ENCODE results near the gene GUF1. TPM values are rescaled to one million over a fixed set of nuclear protein-coding genes. Genes with fewer than 3 reads are reported as not detected.
A peak's percentile ranks its signal among the peaks of the same experiment; 100 is the strongest.

GUF1 gene
- total RNA-seq, 1 donor from 2014 or later, result 24.7 TPM

DNA sequence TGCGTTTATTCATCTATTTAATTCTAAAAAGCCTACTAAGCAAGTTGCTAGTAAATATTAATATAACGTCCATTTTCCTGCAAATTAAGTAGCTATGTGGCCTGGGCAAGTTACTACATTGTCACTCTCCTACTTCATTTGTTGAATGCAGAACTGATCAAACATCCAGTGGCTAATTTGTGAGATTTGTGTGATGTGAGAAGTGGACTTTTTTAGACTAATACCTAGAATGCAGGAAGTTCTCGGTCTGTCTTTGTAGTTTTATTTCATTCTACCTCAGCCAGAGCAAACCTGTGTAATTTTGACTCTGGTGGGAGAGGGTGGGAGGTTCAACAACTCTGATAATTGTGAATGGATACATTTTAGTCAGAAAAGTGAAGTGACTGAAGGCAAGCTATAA is 840 bp downstream of the GUF1 start:
- no peak overlapping the region for H3K27ac Mint-ChIP-seq (ENCODE audit: unreplicated experiment)
- H3K27me3 ChIP-seq (ENCODE audit: insufficient read depth, low read length), result no peaks in the 10 kb centered on the region
- H2AFZ ChIP-seq (ENCODE audit: low read depth, low read length), result peak overlapping the region; percentile 84
- H3K4me1 ChIP-seq (ENCODE audit: insufficient read depth, low read length), result no peaks in the 10 kb centered on the region
- no peaks in the 10 kb centered on the region for H4K20me1 ChIP-seq (ENCODE audit: insufficient read depth, low read length)
- H3K9me3 ChIP-seq (ENCODE audit: insufficient read depth, low read depth, low read length), result no peaks in the 10 kb centered on the region
- H3K4me3 ChIP-seq (ENCODE audit: insufficient read depth, low read depth, low read length), result peak overlapping the region; percentile 88
- peaks cover 19% of the 10 kb centered on the region for H3K36me3 ChIP-seq (ENCODE audit: insufficient read depth, low read length)
- H3K4me2 ChIP-seq (ENCODE audit: low read length), result peak overlapping the region; percentile 93
- FAIRE-seq, result no peak
- H3K4me1 Mint-ChIP-seq (ENCODE audit: low read depth, unreplicated experiment), result peaks cover 2% of the 10 kb centered on the region
- no peak for TF ChIP-seq EZH2 (IDR thresholded peaks at IDR 0.05; ENCODE audit: insufficient read depth, low read length)
- TF ChIP-seq, protein P1, sequence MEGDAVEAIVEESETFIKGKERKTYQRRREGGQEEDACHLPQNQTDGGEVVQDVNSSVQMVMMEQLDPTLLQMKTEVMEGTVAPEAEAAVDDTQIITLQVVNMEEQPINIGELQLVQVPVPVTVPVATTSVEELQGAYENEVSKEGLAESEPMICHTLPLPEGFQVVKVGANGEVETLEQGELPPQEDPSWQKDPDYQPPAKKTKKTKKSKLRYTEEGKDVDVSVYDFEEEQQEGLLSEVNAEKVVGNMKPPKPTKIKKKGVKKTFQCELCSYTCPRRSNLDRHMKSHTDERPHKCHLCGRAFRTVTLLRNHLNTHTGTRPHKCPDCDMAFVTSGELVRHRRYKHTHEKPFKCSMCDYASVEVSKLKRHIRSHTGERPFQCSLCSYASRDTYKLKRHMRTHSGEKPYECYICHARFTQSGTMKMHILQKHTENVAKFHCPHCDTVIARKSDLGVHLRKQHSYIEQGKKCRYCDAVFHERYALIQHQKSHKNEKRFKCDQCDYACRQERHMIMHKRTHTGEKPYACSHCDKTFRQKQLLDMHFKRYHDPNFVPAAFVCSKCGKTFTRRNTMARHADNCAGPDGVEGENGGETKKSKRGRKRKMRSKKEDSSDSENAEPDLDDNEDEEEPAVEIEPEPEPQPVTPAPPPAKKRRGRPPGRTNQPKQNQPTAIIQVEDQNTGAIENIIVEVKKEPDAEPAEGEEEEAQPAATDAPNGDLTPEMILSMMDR (IDR thresholded peaks at IDR 0.05; ENCODE audit: insufficient read depth, low read depth, low read length), result no peak
- no peaks in the 10 kb centered on the region for H3K27me3 Mint-ChIP-seq (ENCODE audit: low read depth, unreplicated experiment)
- H3K36me3 Mint-ChIP-seq (ENCODE audit: low read depth, unreplicated experiment), result no peaks in the 10 kb centered on the region
- DNase-seq (ENCODE audit: low read depth), result no peak
- peak overlapping the region; percentile 93 for H3K4me3 Mint-ChIP-seq (ENCODE audit: unreplicated experiment)
- peak overlapping the region; percentile 88 for H3K9ac ChIP-seq (ENCODE audit: low read length)
- peaks cover 38% of the 10 kb centered on the region for H3K79me2 ChIP-seq (ENCODE audit: insufficient read depth, low read length)
- peak overlapping the region; percentile 92 for H3K27ac ChIP-seq (ENCODE audit: low read depth, low read length)
- H3K9me3 Mint-ChIP-seq (ENCODE audit: unreplicated experiment), result no peaks in the 10 kb centered on the region

DNA sequence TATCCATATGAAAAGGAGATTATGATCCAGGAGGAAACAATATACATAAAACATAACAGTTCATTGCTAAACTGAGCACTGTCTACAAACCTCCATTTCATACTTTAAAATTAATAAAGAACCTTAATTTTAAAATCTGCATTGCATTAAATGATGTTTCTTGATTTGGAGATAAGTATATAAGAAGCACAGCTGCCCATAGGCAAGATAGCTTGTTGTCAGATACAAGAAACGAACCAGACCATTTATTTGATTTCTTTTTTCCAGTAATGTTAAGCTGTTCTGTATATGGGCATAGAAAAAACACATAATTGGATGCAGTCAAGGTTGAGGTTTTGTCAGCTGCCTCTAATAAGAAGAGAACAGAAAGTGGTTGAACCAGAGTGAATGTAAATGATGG is 6.4 kb downstream of the GUF1 start:
- Mint-ChIP-seq H3K4me1 (ENCODE audit: low read depth, unreplicated experiment) (peaks cover 2% of the 10 kb centered on the region), H3K4me3 (ENCODE audit: unreplicated experiment) (no peak overlapping the region), H3K36me3 (ENCODE audit: low read depth, unreplicated experiment) (peaks cover 4% of the 10 kb centered on the region), H3K9me3 (ENCODE audit: unreplicated experiment) (no peaks in the 10 kb centered on the region), H3K27ac (ENCODE audit: unreplicated experiment) (no peak overlapping the region), H3K27me3 (ENCODE audit: low read depth, unreplicated experiment) (no peaks in the 10 kb centered on the region)
- H3K36me3 ChIP-seq (ENCODE audit: insufficient read depth, low read length), result peaks cover 53% of the 10 kb centered on the region
- H3K27me3 ChIP-seq (ENCODE audit: insufficient read depth, low read length), result no peaks in the 10 kb centered on the region
- no peak overlapping the region for H3K4me3 ChIP-seq (ENCODE audit: insufficient read depth, low read depth, low read length)
- no peak overlapping the region for H3K4me2 ChIP-seq (ENCODE audit: low read length)
- H3K79me2 ChIP-seq (ENCODE audit: insufficient read depth, low read length), result peaks cover 23% of the 10 kb centered on the region
- no peak overlapping the region for H3K27ac ChIP-seq (ENCODE audit: low read depth, low read length)
- DNase-seq (ENCODE audit: low read depth), result no peak
- TF ChIP-seq, protein P1 (IDR thresholded peaks at IDR 0.05; ENCODE audit: insufficient read depth, low read depth, low read length), result no peak
- no peak for TF ChIP-seq EZH2 (IDR thresholded peaks at IDR 0.05; ENCODE audit: insufficient read depth, low read length)
- H2AFZ ChIP-seq (ENCODE audit: low read depth, low read length), result no peak overlapping the region
- FAIRE-seq, result no peak
- H3K9ac ChIP-seq (ENCODE audit: low read length), result no peak overlapping the region
- no peaks in the 10 kb centered on the region for H3K9me3 ChIP-seq (ENCODE audit: insufficient read depth, low read depth, low read length)
- H4K20me1 ChIP-seq (ENCODE audit: insufficient read depth, low read length), result no peaks in the 10 kb centered on the region
- no peaks in the 10 kb centered on the region for H3K4me1 ChIP-seq (ENCODE audit: insufficient read depth, low read length)

DNA sequence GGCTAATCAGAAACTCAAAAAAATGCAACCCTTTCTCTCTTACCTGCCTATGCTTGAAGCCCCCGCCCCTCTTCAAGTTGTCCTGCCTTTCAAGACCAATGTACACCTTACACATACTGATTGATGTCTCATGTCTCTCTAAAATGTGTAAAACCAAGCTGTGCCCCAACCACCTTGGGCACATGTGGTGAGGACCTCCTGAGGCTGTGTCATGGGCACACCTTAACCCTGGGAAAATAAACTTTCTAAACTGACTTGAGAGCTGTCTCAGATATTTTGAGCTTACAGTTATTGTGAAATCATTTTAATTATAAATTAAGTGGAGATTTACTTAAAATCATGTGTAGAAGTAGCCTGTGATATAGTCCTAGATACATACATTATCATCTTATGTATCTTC is 22.2 kb downstream of the GUF1 start:
- H3K27ac ChIP-seq (ENCODE audit: low read depth, low read length), result no peak overlapping the region
- no peaks in the 10 kb centered on the region for H3K9me3 Mint-ChIP-seq (ENCODE audit: unreplicated experiment)
- no peaks in the 10 kb centered on the region for H3K9me3 ChIP-seq (ENCODE audit: insufficient read depth, low read depth, low read length)
- no peak overlapping the region for H3K9ac ChIP-seq (ENCODE audit: low read length)
- peaks cover 2% of the 10 kb centered on the region for H3K4me1 Mint-ChIP-seq (ENCODE audit: low read depth, unreplicated experiment)
- no peak for TF ChIP-seq EZH2 (IDR thresholded peaks at IDR 0.05; ENCODE audit: insufficient read depth, low read length)
- TF ChIP-seq, protein P1 (IDR thresholded peaks at IDR 0.05; ENCODE audit: insufficient read depth, low read depth, low read length), result no peak
- H3K4me3 Mint-ChIP-seq (ENCODE audit: unreplicated experiment), result no peak overlapping the region
- FAIRE-seq (peak; percentile 39), DNase-seq (ENCODE audit: low read depth) (no peak)
- H3K4me2 ChIP-seq (ENCODE audit: low read length), result no peak overlapping the region
- H4K20me1 ChIP-seq (ENCODE audit: insufficient read depth, low read length), result no peaks in the 10 kb centered on the region
- H2AFZ ChIP-seq (ENCODE audit: low read depth, low read length), result no peak overlapping the region
- no peak overlapping the region for H3K27ac Mint-ChIP-seq (ENCODE audit: unreplicated experiment)
- H3K4me3 ChIP-seq (ENCODE audit: insufficient read depth, low read depth, low read length), result no peak overlapping the region
- H3K27me3 Mint-ChIP-seq (ENCODE audit: low read depth, unreplicated experiment), result no peaks in the 10 kb centered on the region
- H3K27me3 ChIP-seq (ENCODE audit: insufficient read depth, low read length), result no peaks in the 10 kb centered on the region
- no peaks in the 10 kb centered on the region for H3K4me1 ChIP-seq (ENCODE audit: insufficient read depth, low read length)
- H3K36me3 Mint-ChIP-seq (ENCODE audit: low read depth, unreplicated experiment), result peaks cover 3% of the 10 kb centered on the region
- no peaks in the 10 kb centered on the region for H3K79me2 ChIP-seq (ENCODE audit: insufficient read depth, low read length)
- H3K36me3 ChIP-seq (ENCODE audit: insufficient read depth, low read length), result peaks cover 46% of the 10 kb centered on the region
